CD4-positive, alpha-beta T cell treated with Interleukin-4 for 4 hours (primary cell): ENCODE measurements around the gene PIGH.
"Not testable (repeated sequence)": the region's sequence is repeated elsewhere in the genome, so short reads cannot be mapped to it uniquely, and the experiment has no call there.

ENCODE experiments used
- DNase-seq: peaks from one replicate; pipeline ENCODE4 v3.0.0-alpha.2; 2020

Gene PIGH, protein sequence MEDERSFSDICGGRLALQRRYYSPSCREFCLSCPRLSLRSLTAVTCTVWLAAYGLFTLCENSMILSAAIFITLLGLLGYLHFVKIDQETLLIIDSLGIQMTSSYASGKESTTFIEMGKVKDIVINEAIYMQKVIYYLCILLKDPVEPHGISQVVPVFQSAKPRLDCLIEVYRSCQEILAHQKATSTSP

GRCh38 chr14:67599698-67600561, at the start of gene PIGH:
TSS of gene PIGH (minus strand) at chr14:67600268. CDS start at chr14:67600203, 65 bp downstream.
- DNase-seq = peak; percentile 92

DNA sequence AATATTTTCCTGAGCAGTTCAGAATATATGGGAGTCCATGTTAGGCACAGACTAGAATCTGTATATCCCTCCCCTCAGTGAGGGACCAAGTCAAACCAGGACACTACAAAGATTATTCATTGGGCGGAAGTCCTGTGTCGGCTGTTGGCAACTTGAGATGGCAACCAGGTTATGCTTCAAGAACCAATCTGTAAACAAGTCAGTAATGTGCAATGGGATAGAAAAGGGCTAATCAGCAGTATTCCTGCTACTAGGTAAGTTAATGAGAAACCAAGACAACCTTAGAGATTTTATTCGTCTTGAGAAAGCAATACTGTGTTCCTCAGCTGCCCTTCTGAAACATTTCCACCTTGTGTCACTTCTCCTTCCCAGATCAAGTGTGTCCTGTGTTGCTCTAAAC, 46.1 kb upstream of the PIGH start:
- DNase-seq = no peak

GRCh38 chr14:67645414-67645813, 45.3 kb upstream of the PIGH start:
- DNase-seq = no peak

GRCh38 chr14:67644428-67644827, 44.4 kb upstream of the PIGH start:
- DNase-seq = no peak

GRCh38 chr14:67643713-67644112, 43.6 kb upstream of the PIGH start:
- DNase-seq = no peak

DNA sequence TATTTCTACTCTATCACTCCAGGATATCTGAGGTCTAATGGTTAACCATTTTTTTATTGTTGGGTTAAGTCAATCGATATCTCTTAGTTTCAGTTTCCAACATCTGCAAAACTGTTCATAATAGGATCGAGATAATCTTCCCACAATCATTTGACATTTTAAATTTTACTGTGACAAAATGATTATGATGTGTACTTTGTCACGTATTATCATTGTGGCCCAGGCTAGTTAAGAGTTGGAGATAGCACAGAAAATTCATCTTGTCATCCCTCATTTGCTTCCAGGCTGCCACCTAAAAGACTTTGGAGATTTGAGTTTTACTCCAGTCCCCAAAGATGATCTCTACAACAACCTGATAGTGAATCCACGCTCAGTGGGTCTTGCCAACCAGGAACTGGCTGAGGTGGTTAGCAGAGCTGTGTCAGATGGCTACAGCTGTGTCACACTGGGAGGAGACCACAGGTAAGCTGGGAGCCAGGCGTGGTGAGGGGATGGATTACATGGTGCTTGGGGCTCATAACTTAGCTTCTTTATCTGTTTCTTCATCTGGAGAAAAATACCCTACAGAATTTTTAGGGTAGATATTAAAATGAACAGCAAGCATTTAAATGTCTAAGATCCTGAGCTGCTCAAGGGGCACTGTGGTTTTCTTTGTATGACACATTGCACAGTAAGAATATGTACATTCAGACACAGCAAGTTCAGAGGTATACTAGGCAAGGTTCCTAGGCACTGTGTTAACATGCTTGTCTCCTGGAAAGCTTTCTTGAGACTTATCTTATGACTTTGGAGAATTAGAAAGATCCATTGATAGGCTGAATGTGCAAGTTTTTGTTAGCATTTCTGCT, 42.1 kb upstream of the PIGH start:
- no peak for DNase-seq

DNA sequence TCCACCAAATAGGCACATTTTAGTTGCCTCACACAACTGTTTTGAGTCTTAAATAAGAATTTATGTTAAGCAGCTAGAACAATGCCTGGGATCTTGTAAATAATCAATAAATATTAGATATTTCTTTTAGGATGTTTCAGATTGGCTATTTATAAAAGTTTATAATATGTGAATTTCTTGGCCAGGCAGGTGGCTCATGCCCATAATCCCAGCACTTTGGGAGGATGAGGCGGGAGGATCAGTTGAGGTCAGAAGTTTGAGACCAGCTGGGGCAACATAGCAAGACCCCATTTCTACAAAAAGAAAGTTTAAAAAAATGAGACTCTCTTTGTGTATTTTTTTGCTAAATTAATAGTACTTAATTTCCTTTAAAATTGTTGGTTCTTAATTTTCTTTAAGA, 41.4 kb upstream of the PIGH start:
- DNase-seq = no peak

- no peak for DNase-seq
Observed at GRCh38 chr14:67638642-67639041, 38.6 kb upstream of the PIGH start.

DNA sequence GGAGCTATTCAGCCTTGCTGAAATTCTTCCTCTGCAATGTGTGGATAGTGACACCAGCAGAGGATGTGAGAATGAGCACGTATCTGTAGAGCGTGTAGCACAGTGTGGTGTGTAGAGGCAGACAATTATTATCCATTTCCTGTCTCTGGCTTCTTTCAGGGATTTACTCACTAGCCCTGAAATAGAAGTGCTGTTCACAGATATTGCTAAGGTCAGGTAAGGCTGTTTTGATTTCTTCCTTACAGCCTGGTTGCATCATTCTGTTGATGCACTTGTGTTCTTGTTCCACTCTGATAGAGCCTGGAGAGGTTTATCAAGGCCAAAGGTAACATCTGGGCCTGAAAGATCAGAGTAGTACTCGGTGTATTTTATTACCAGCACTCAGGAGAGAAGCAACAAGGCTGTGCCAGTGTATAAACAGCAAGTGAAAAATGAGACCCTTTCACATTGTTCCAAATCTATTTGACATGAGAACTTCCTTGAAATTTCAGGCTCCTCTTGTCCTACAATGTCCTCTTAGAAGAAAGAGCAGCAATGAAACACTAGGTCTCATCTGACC, 36.4 kb upstream of the PIGH start:
- no peak for DNase-seq

GRCh38 chr14:67633451-67634147, 33.5 kb upstream of the PIGH start:
- no peak for DNase-seq

GRCh38 chr14:67630938-67631337, 30.9 kb upstream of the PIGH start:
- no peak for DNase-seq

GRCh38 chr14:67630186-67630585, 30.1 kb upstream of the PIGH start:
- no peak for DNase-seq

- DNase-seq = no peak
Observed at GRCh38 chr14:67627519-67627918, 27.5 kb upstream of the PIGH start.

DNA sequence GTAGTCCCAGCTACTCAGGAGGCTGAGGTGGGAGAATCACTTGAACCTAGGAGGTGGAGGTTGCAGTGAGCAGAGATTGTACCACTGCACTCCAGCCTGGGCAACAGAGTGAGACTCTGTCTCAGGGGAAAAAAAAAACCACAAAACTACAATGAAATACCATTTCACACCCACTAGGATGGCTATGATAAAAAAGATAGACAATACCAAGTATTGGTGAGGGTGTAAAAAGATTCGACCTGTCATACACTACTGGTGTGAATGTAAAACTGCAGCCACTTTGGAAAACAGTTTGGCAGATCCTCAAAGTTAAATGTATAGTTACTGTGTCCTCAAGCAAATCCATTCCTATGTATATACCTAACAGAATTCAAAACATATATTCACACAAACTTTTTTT, 26.1 kb upstream of the PIGH start:
- DNase-seq = not testable (repeated sequence)

- no peak for DNase-seq
Observed at GRCh38 chr14:67623114-67623513, 23.0 kb upstream of the PIGH start.

GRCh38 chr14:67622675-67623074, 22.6 kb upstream of the PIGH start:
- no peak for DNase-seq

DNA sequence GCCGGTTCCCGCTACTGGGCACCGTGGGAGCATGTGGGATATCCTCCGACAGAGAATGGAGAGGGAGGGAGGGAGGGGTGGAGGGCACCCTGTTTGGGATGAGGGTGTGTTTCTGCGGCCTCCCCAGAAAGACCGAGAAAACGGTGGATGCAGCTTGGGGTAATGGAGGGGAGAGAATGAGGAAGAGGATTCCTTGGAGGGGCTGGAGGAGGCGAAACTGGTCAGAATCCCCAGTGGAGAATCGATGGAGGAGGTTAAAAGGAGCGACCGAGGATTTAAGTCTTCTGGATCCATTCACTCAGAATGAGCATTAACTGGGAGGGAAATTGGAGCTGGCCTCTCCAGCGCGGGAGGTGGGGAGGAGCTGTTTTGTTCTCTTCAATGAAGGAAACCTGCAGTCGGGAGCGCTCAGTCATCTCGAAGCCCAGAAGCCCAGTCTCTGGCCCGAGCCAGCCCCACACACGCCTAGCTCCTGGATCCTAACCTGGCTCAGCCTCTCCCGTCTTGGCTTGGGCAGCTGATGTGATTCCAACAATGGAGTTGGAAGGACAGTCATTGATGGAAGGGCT, 20.2 kb upstream of the PIGH start:
- DNase-seq = no peak

- peak; percentile 94 for DNase-seq
Observed at GRCh38 chr14:67619446-67620216, 19.6 kb upstream of the PIGH start, which contains the start of gene ARG2. TSS of gene ARG2 (plus strand) at chr14:67619920. CDS start at chr14:67619978, 58 bp downstream.

GRCh38 chr14:67618617-67619063, 18.6 kb upstream of the PIGH start:
- peak; percentile 83 for DNase-seq

DNA sequence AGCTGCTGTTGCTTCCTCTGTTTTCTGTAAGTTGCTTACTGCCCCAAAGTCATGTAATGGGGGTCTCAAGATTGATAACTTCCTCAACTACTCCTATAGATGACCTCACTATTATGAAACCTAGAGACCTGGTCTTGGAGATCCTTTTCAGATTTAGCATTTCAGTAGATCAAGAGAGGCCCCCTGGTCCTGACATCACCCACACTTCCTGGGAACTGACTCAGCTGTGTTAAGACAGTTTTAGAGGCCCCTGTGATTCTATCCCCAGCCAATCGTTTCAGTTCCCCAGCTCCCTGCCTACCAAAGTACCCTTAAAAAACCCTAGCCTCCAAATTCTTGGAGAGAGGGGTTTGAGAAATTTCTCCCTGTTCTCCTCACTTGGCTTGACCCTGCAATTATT, 10.4 kb upstream of the PIGH start:
- no peak for DNase-seq

- no peak for DNase-seq
Observed at GRCh38 chr14:67609642-67610310, 9.7 kb upstream of the PIGH start.
